GM20000 (cell line): ENCODE measurements around the gene ZNF282.

Source experiments
- DNase-seq: peaks from one replicate; pipeline ENCODE4 v3.0.0; 2012; ENCODE audit warnings: low spot score
- CTCF ChIP-seq: IDR thresholded peaks from 2 replicates; pipeline ENCODE4 v1.5.1; 2012; ENCODE audit warnings: mild to moderate bottlenecking, control low read depth; ENCODE audit errors: extremely low read depth, missing control alignments

The ZNF282 gene

GRCh38 chr7:149179241-149179640, 16.1 kb upstream of the ZNF282 start:
- TF ChIP-seq CTCF: no peak
- DNase-seq: no peak

GRCh38 chr7:149180722-149181449, 14.5 kb upstream of the ZNF282 start:
- DNase-seq: no peak
- no peak for TF ChIP-seq CTCF

GRCh38 chr7:149181450-149181790, 13.9 kb upstream of the ZNF282 start:
- TF ChIP-seq CTCF: no peak
- DNase-seq: no peak

- TF ChIP-seq CTCF: no peak
- no peak for DNase-seq
Observed at GRCh38 chr7:149184274-149184673, 11.1 kb upstream of the ZNF282 start.

- no peak for DNase-seq
- TF ChIP-seq CTCF: no peak
Observed at GRCh38 chr7:149188213-149188612, 7.1 kb upstream of the ZNF282 start.

GRCh38 chr7:149188637-149189259, 6.6 kb upstream of the ZNF282 start:
- no peak for DNase-seq

GRCh38 chr7:149191851-149192250, 3.5 kb upstream of the ZNF282 start:
- no peak for DNase-seq
- no peak for TF ChIP-seq CTCF

More at GRCh38 chr7:149188637-149189259, 6.6 kb upstream of the ZNF282 start:
- no peak for TF ChIP-seq CTCF
